Right lobe of liver (tissue), 6 donors: Measurements from ENCODE around the gene IL15. TPM values are rescaled to one million over a fixed set of nuclear protein-coding genes. Genes with fewer than 3 reads are reported as not detected.

Source experiments
- ATAC-seq, 4 donors: fragments of 200-7000 bp; cut with Tn5 transposase; one replicate each; pipeline ENCODE4 v1.9.1; 2020; ENCODE audit warnings: mild to moderate bottlenecking in 4 of 4, moderate library complexity in 4 of 4
- DNase-seq, 3 donors: peaks; one replicate each; pipeline ENCODE4 v3.0.0-alpha.2; 2020
- H3K27ac ChIP-seq, 3 donors: fragments of 200-600 bp; one replicate each; pipeline ENCODE4 v1.8.0; 2022
- H3K27me3 ChIP-seq, 2 donors: fragments of 200-600 bp; one replicate each; pipeline ENCODE4 v1.8.0; 2022
- H3K36me3 ChIP-seq, 4 donors: fragments of 200-600 bp; sonication (generic) in 1 of 4; one replicate each; pipeline versions ENCODE4 v1.5.1 to v1.8.0; 2017 to 2022; ENCODE audit warnings: control low read depth in 1 of 4
- H3K4me1 ChIP-seq, 4 donors: fragments of 200-600 bp; sonication (generic) in 1 of 4; one replicate each; pipeline versions ENCODE4 v1.5.1 to v1.8.0; 2017 to 2022; ENCODE audit warnings: control low read depth in 1 of 4
- H3K4me3 ChIP-seq, 3 donors: fragments of 200-600 bp; one replicate each; pipeline ENCODE4 v1.8.0; 2022
- H3K9me3 ChIP-seq, 4 donors: fragments of 200-600 bp; sonication (generic) in 1 of 4; one replicate each; pipeline versions ENCODE4 v1.5.1 to v1.8.0; 2017 to 2022; ENCODE audit warnings: control low read depth in 1 of 4
- POLR2A ChIP-seq: fragments of 450-650 bp; IDR thresholded peaks from one replicate; pipeline ENCODE4 v1.6.1; 2017; ENCODE audit warnings: antibody characterized with exemption, mild to moderate bottlenecking
- WGBS: methylation state at CpG from one replicate; pipeline ENCODE4 v1.1.6; 2018; ENCODE audit warnings: low coverage, low lambda C conversion rate; ENCODE audit not compliant: insufficient coverage; ENCODE audit errors: missing lambda C conversion rate; 5-methylcytosine and 5-hydroxymethylcytosine counted together
- intact Hi-C, 2 donors: fragments of 100-400 bp; cut with DNase I; formaldehyde crosslinking; loops; one replicate each; pipeline versions ENCODE4 v1.11.2 to v1.14.1; 2022
- total RNA-seq, 6 experiments: library from RNA; depleted of rRNA in 2 of 6; stranded (reverse); fragments of >200 nt in 2 of 6; fragmentation: NEBNext Ultra II Directional in 3 of 6; extraction: Animal tissue kit (Norgen Biotek cat#: 25700) in 3 of 6; gene quantifications; one replicate each; pipeline versions ENCODE4 v1.1.0 to v1.2.4, GENCODE V29; 2016 to 2023
- TF ChIP-seq, protein P1 (sequence below), 4 donors: fragments of 200-600 bp in 3 of 4; fragments of 450-650 bp in 1 of 4; IDR thresholded peaks; one replicate each; pipeline versions ENCODE4 v1.5.1 to v1.8.0; 2016 to 2022; ENCODE audit warnings: antibody characterized with exemption in 4 of 4, mild to moderate bottlenecking in 2 of 4
- donor health status: DM: no; HTN: yes; CAD: no.
- donor health status: DM: no; HTN: no; CAD: no.
- donor health status: DM: no; HTN: no; CAD: no.
- donor health status: DM: no; HTN: yes; CAD: no.
- donor health status: DM: no; HTN: yes; CAD: no.

The IL15 gene
- total RNA-seq, 6 experiments from 2014 or later = 0.43 to 2.2 (median 1.4) TPM

DNA sequence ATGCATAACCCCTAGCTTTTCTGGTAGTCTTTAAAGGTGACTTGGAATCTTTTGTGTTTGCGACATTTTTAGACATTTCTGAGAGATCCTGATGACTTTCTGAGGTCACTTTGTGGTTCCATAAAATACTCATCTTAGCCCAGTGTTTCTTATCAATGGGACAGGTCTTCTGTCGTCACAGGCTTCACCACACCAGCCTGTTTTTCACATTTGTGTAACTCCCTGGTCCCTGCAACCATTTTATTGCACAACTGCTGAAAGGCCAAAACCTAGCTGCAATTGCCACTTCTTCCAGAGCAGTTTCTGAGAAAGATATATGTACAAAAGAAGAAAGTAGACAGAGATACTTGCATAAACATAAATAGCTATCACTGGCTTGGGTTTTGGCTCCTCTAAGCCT lies 120.9 kb downstream of the IL15 start:
- TF ChIP-seq POLR2A = no peak
- TF ChIP-seq, protein P1, sequence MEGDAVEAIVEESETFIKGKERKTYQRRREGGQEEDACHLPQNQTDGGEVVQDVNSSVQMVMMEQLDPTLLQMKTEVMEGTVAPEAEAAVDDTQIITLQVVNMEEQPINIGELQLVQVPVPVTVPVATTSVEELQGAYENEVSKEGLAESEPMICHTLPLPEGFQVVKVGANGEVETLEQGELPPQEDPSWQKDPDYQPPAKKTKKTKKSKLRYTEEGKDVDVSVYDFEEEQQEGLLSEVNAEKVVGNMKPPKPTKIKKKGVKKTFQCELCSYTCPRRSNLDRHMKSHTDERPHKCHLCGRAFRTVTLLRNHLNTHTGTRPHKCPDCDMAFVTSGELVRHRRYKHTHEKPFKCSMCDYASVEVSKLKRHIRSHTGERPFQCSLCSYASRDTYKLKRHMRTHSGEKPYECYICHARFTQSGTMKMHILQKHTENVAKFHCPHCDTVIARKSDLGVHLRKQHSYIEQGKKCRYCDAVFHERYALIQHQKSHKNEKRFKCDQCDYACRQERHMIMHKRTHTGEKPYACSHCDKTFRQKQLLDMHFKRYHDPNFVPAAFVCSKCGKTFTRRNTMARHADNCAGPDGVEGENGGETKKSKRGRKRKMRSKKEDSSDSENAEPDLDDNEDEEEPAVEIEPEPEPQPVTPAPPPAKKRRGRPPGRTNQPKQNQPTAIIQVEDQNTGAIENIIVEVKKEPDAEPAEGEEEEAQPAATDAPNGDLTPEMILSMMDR (IDR thresholded peaks at IDR 0.05) = no peak
- Histone ChIP-seq H3K4me1 (no peaks in the 10 kb centered on the region), H3K27ac (no peak overlapping the region), H3K4me3 (no peak overlapping the region), H3K27me3 (no peaks in the 10 kb centered on the region), H3K9me3 (no peaks in the 10 kb centered on the region), H3K36me3 (no peaks in the 10 kb centered on the region)
- DNase-seq (no peak), ATAC-seq (no peak)
- WGBS = 73% methylated on average over 2 of the region's 2 CpGs
- intact Hi-C loops = no loop called here

DNA sequence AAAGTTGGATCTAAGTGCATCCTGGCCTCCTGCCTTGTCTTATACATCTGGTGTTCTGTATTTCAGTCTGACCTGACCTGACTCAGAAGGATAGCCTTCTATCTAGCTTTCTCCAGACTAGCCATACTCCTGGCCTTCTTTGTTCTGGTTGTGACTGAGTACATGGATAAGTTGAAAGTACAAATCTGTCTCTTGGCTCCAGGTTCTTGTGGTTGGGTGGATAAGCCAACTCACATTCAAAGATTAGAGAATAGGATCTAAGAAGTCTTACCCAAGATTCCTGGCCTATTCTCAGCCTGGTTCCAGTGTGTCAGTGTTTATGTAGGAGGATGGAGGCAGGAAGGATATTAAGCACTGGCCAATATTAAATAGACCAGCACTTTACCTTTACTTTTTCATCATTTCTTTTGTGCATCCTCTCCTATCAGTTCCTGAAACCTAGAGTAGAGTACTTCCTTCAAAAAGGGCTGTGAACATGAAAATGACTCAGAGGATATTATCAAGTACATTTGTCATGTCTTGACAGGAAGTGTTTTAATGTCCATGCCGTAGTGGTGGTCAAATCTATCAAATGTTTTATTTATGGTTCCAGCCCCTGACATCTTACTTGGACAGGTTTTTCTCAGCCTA lies 123.5 kb downstream of the IL15 start:
- Histone ChIP-seq H3K27ac (no peak overlapping the region), H3K36me3 (no peaks in the 10 kb centered on the region), H3K4me3 (no peak overlapping the region), H3K4me1 (no peaks in the 10 kb centered on the region), H3K27me3 (no peaks in the 10 kb centered on the region), H3K9me3 (no peaks in the 10 kb centered on the region)
- WGBS = 47% methylated on average over 1 of the region's 1 CpG
- no peak for DNase-seq
- TF ChIP-seq, protein P1 (IDR thresholded peaks at IDR 0.05) = no peak
- no peak for TF ChIP-seq POLR2A
- ATAC-seq = no peak
- intact Hi-C loops = no loop called here

DNA sequence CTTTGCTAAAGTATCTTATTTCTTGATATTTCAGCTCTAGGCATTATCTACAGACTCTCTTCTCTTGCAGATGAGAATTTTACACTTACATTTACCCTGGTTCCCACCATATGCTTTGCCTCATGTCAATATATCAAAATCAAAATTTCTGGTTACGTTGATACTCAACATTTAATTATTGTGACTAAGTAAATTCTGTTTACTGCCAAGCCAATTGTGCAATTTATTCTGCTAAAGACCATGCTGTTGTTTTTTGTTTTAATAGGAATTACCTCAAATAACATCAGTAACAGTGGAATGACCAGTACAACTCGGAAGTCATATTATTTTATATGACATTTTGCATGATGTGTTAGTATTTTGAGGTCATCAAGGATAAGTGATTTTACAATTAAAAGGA lies 125.5 kb downstream of the IL15 start:
- WGBS = 52% methylated on average over 2 of the region's 2 CpGs
- H3K4me1 ChIP-seq = no peaks in the 10 kb centered on the region
- no peaks in the 10 kb centered on the region for H3K9me3 ChIP-seq
- intact Hi-C loops = no loop called here
- DNase-seq (no peak), ATAC-seq (no peak)
- no peak overlapping the region for H3K4me3 ChIP-seq
- no peaks in the 10 kb centered on the region for H3K36me3 ChIP-seq
- TF ChIP-seq, protein P1 (IDR thresholded peaks at IDR 0.05) = no peak
- no peak for TF ChIP-seq POLR2A
- no peak overlapping the region for H3K27ac ChIP-seq
- H3K27me3 ChIP-seq = no peaks in the 10 kb centered on the region

DNA sequence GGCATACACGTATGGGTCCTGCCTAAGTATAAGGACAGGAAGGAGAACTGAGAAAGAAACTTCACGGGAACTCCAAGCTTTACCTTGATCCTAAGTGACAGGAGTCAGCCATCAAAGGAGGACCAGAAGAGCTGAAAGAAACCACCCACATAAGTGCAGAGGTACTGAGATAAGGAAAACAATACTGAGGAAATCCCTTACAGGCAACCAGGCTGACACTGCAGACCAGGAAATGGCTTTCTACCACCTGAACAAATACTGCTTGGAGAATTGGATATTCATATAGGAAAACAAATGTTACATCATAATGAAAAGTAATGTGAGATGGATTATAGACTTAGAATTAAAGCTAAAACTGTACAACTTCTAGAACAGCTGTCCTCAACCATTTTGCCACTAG lies 127.0 kb downstream of the IL15 start:
- Histone ChIP-seq H3K27me3 (no peaks in the 10 kb centered on the region), H3K36me3 (no peaks in the 10 kb centered on the region), H3K4me3 (no peak overlapping the region), H3K4me1 (no peaks in the 10 kb centered on the region), H3K27ac (no peak overlapping the region), H3K9me3 (no peaks in the 10 kb centered on the region)
- DNase-seq (no peak), ATAC-seq (no peak)
- WGBS = 87% methylated on average over 2 of the region's 2 CpGs
- TF ChIP-seq, protein P1 (IDR thresholded peaks at IDR 0.05) = no peak
- no peak for TF ChIP-seq POLR2A
- intact Hi-C loops = no loop called here

DNA sequence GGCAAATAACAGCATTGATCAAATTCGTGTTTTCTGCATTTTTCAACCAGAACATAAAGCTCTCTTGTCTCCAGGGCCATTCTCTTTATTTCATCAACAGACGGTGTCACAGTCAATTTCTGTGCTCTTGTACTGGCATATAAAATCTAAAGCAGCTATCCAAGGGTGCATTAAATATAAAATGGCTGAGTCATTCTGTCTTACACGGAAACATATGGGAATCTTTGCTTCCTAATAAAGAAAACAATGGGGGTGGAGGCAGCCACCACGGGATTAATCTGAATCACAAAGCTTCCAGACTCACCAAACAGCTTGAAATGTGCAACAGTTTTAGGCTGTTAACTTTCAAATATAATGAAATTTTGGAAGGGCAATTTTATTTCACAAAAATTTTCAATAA lies 132.6 kb downstream of the IL15 start:
- intact Hi-C loops = no loop called here
- DNase-seq (no peak), ATAC-seq (no peak)
- Histone ChIP-seq H3K9me3 (no peaks in the 10 kb centered on the region), H3K27ac (no peak overlapping the region), H3K4me1 (peaks cover 0 to 3% (median 0%) of the 10 kb centered on the region in 4 donors), H3K36me3 (no peaks in the 10 kb centered on the region), H3K4me3 (no peak overlapping the region), H3K27me3 (no peaks in the 10 kb centered on the region)
- 45% methylated on average over 4 of the region's 4 CpGs for WGBS
- no peak for TF ChIP-seq POLR2A
- TF ChIP-seq, protein P1 (IDR thresholded peaks at IDR 0.05) = no peak
